ENCODE results near the gene TAF9.
"Not testable (repeated sequence)": the region's sequence is repeated elsewhere in the genome, so short reads cannot be mapped to it uniquely, and the experiment has no call there.

Gene TAF9

GRCh38 chr5:69335341-69335935 is 33.9 kb downstream of the TAF9 start:
- DNase-seq = no peak

GRCh38 chr5:69334793-69335268 is 34.5 kb downstream of the TAF9 start:
- DNase-seq = peak in 1 of 2 experiments; percentile 18

GRCh38 chr5:69333668-69334315 is 35.5 kb downstream of the TAF9 start:
- not testable (repeated sequence) for DNase-seq

GRCh38 chr5:69331528-69332445 is 37.5 kb downstream of the TAF9 start:
- no peak for DNase-seq

GRCh38 chr5:69329905-69330489 is 39.3 kb downstream of the TAF9 start:
- DNase-seq = no peak

- no peak for DNase-seq
Observed at GRCh38 chr5:69326365-69326764, 43.0 kb downstream of the TAF9 start.

GRCh38 chr5:69317391-69317790 is 51.9 kb downstream of the TAF9 start:
- DNase-seq = no peak

GRCh38 chr5:69315972-69316371 is 53.3 kb downstream of the TAF9 start:
- DNase-seq = no peak

All from cerebellar nuclear complex (tissue), 1 donor.